ENCODE measurements around the gene MAN1C1.

GRCh38 chr1:25682059-25682601 lies 65.5 kb downstream of the MAN1C1 start:
- TF ChIP-seq TCF12 (IDR thresholded peaks at IDR 0.05; ENCODE audit: low read depth) (no peak), EP300 (IDR thresholded peaks at IDR 0.05; ENCODE audit: borderline replicate concordance) (no peak), TEAD4 (IDR thresholded peaks at IDR 0.05) (no peak), USF1 (IDR thresholded peaks at IDR 0.05) (no peak)
